Testis (tissue), 2 donors: ENCODE data around the gene PDGFB.

Experiments used
- POLR2A ChIP-seq: fragments of 450-650 bp; IDR thresholded peaks from one replicate; pipeline ENCODE4 v1.6.1; 2017; ENCODE audit warnings: antibody characterized with exemption, mild to moderate bottlenecking, moderate library complexity
- TF ChIP-seq, protein P1 (sequence below), 3 experiments: fragments of 450-650 bp in 2 of 3; fragments of 200-600 bp in 1 of 3; sonication (generic) in 1 of 3; IDR thresholded peaks; one replicate each; pipeline ENCODE4 v1.5.1; 2016 to 2019; ENCODE audit warnings: antibody characterized with exemption in 3 of 3, mild to moderate bottlenecking in 2 of 3, moderate library complexity in 1 of 3

DNA sequence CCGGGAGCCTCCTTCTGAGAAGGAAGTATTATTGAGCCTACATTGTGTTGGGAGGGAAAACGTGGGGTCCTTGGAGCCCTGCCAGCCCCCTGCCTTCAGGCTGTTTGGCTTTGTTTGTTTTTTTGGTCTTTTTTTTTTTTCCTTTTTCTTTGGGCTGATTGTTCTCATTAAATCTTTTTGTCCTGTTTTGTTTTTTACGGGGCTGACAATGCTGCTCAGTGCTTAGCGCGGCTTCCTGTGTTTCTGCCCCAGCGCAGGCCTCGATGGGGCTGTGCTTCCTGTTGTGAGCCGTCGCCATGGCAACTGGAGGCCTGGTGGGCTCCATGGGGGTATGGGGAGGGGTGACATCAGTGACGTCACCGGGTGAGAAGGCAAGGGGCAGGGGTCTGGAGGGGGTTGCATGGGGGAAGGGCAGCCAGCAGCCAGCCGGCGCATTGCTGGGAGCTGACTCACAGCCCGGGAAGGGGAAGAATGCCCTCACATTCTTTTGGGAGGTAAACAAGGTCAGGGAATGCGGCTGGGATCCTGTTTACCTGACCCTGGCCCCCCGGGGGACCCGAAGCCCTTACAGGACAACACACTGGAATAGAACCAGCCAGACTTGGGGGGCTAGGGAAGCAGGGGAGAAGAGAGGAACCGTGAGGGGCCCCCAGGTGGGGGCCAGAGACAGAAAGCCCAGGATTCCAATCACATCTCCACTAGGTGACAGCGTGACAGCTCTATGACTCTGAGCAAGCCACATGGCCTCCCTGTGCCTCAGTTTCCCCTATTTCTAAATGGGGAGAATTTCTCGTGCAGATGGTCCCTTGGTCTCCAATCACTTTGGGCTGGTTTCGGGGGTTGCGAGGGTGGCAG, 70.1 kb downstream of the PDGFB start:
- TF ChIP-seq, protein P1, sequence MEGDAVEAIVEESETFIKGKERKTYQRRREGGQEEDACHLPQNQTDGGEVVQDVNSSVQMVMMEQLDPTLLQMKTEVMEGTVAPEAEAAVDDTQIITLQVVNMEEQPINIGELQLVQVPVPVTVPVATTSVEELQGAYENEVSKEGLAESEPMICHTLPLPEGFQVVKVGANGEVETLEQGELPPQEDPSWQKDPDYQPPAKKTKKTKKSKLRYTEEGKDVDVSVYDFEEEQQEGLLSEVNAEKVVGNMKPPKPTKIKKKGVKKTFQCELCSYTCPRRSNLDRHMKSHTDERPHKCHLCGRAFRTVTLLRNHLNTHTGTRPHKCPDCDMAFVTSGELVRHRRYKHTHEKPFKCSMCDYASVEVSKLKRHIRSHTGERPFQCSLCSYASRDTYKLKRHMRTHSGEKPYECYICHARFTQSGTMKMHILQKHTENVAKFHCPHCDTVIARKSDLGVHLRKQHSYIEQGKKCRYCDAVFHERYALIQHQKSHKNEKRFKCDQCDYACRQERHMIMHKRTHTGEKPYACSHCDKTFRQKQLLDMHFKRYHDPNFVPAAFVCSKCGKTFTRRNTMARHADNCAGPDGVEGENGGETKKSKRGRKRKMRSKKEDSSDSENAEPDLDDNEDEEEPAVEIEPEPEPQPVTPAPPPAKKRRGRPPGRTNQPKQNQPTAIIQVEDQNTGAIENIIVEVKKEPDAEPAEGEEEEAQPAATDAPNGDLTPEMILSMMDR (IDR thresholded peaks at IDR 0.05), result no peak
- no peak for TF ChIP-seq POLR2A
